CD4-positive, alpha-beta T cell treated with Interleukin-4 for 4 hours (primary cell): ENCODE results near the gene IL36G.

ENCODE experiments used
- DNase-seq: peaks from one replicate; pipeline ENCODE4 v3.0.0-alpha.2; 2020

IL36G gene

DNA sequence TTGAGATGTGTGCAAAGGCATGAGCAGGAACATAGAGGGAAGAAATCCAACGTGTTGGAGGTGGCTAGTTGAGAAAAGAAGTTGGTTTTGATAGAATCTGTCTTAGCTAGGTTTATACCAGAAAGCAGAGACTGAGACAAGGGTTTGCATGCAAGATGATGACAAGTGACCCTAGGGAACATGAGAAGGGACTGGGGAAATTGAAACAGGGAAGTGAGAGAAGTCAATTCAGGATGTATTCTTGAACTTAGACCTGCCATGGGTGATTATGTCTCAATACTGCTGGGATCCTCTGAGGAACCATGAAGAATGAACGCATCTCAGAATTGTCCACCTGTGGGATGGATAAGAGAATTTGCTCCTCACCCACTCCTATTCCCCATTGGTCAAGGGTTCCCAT lies 47.9 kb downstream of the IL36G start:
- no peak for DNase-seq

DNA sequence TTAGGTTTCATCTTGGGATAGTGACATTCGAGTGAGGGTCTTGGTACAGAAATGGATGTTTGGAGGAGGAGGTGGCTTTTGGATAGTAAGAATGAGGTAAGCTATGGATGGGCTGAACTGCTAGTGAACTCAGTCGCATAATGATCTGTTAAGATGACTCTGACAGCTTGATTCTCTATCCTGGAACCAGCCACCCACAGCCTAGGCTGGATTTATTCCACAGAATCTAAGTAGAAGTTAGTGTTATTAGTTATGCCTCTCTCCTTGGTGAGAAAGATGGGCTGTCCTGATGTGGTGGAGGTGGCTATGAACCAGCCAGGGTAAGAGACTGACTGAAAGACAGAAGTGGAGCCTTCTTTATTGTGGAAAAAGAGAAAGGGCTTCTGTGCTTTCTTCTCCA lies 49.9 kb downstream of the IL36G start:
- DNase-seq, result no peak

DNA sequence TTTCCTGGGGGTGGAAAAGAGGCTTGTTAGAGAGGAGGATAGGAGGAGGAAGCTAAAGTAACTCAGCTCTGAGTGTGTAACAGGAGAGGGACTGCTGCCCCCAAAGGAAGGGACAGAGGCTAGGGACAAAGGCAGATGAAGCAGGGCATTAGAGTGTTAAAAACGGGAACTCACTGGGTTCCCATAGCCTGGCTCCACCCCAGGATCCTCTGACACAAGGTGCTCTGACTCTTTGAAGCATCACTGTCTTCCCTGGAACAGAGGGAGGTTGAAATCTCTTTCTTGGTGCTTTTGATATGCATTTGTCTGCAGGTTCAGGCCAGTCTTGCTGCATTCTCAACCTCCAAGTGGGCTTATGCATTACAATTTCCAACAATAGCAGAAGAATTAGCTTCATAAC lies 50.3 kb downstream of the IL36G start:
- DNase-seq, result no peak

DNA sequence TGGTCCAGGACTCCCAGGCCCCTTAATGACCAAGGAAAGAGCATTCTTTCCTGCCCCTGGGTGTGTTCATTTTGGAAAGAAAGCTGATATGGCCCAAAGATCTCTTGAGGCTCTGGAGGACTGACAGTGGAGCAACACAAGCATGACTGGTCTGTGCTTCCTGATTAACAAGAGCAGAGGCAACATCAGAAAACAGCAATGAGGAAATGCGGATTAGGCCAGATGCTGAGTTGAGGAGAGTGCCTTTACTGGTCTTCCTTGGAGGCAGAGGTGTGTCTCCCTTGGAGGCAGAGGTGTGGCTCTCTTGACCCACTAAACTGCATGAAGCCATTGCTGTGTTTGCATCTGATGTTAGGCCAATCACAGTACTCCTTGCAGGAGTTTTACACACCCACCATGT lies 54.9 kb downstream of the IL36G start:
- no peak for DNase-seq

DNA sequence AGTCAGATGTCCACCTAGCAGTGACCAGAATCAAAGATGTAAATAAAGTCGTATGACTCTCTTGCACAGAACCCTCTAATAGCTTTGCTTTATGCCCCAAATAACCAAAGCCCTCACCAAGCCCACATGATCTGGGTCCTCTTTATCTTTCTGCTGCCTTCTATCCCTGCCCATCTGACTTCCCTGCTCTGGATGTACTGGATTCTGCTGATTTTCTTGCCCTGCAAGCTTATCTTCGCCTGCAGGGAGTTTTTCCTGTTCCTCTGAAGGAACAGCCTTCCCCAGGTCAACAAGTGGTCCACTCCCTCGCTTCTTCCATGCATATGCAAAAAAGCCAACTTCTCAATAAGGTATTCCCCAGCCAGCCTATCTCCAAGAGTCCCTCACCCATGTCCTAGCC lies 56.2 kb downstream of the IL36G start:
- DNase-seq, result no peak
